Epithelial cell of esophagus (primary cell): ENCODE data around the gene SLC5A1.

Source experiments
- DNase-seq: peaks from one replicate; pipeline ENCODE4 v3.0.0; 2010; ENCODE audit warnings: low read depth
- H3K4me3 ChIP-seq: 2 replicates; pipeline ENCODE4 v1.5.1; 2011; ENCODE audit warnings: mild to moderate bottlenecking, low read length, control low read depth
- CTCF ChIP-seq: IDR thresholded peaks from 2 replicates; pipeline ENCODE4 v1.5.1; 2011; ENCODE audit warnings: low read depth, mild to moderate bottlenecking, low read length, control low read depth, inconsistent platforms; ENCODE audit not compliant: insufficient read depth; ENCODE audit errors: missing control alignments

The SLC5A1 gene

GRCh38 chr22:32042924-32043323, at the start of gene SLC5A1:
TSS of gene SLC5A1 (plus strand) at chr22:32043261. CDS start at chr22:32043282, 21 bp downstream.
- no peak within 1 kb of the TSS for H3K4me3 ChIP-seq
- peak; percentile 67 for DNase-seq
- TF ChIP-seq CTCF = no peak

- no peak for DNase-seq
- H3K4me3 ChIP-seq = no peak overlapping the region
- no peak for TF ChIP-seq CTCF
Observed at GRCh38 chr22:31995046-31995445, 48.0 kb upstream of the SLC5A1 start.

- TF ChIP-seq CTCF = no peak
- H3K4me3 ChIP-seq = no peak overlapping the region
- no peak for DNase-seq
Observed at GRCh38 chr22:31995807-31996206, 47.3 kb upstream of the SLC5A1 start.

- no peak for TF ChIP-seq CTCF
- DNase-seq = no peak
- H3K4me3 ChIP-seq = no peak overlapping the region
Observed at GRCh38 chr22:31998784-31999385, 44.2 kb upstream of the SLC5A1 start.

GRCh38 chr22:32000181-32000580, 42.9 kb upstream of the SLC5A1 start:
- no peak for TF ChIP-seq CTCF
- DNase-seq = no peak
- no peak overlapping the region for H3K4me3 ChIP-seq

- TF ChIP-seq CTCF = peak; percentile 7
- peak; percentile 83 for DNase-seq
- H3K4me3 ChIP-seq = no peak overlapping the region
Observed at GRCh38 chr22:32005453-32005852, 37.6 kb upstream of the SLC5A1 start.

- DNase-seq = no peak
- no peak for TF ChIP-seq CTCF
Observed at GRCh38 chr22:32013200-32013599, 29.9 kb upstream of the SLC5A1 start.

More at GRCh38 chr22:32013200-32013599, 29.9 kb upstream of the SLC5A1 start:
- H3K4me3 ChIP-seq = no peak overlapping the region
